Pulmonary artery endothelial cell (primary cell): ENCODE data around the gene IDH3G. TPM values are rescaled to one million over a fixed set of nuclear protein-coding genes. Genes with fewer than 3 reads are reported as not detected.

ENCODE experiments used
- DNase-seq: peaks from one replicate; pipeline ENCODE4 v3.0.0-alpha.2; 2011; ENCODE audit warnings: low read depth, low spot score
- total RNA-seq: library from RNA; depleted of rRNA; stranded (reverse); fragments of >200 nt; gene quantifications from 2 replicates; pipeline ENCODE4 v1.2.3, GENCODE V29; 2014

Gene IDH3G
- total RNA-seq, 1 donor from 2014 or later: 58.8 TPM

DNA sequence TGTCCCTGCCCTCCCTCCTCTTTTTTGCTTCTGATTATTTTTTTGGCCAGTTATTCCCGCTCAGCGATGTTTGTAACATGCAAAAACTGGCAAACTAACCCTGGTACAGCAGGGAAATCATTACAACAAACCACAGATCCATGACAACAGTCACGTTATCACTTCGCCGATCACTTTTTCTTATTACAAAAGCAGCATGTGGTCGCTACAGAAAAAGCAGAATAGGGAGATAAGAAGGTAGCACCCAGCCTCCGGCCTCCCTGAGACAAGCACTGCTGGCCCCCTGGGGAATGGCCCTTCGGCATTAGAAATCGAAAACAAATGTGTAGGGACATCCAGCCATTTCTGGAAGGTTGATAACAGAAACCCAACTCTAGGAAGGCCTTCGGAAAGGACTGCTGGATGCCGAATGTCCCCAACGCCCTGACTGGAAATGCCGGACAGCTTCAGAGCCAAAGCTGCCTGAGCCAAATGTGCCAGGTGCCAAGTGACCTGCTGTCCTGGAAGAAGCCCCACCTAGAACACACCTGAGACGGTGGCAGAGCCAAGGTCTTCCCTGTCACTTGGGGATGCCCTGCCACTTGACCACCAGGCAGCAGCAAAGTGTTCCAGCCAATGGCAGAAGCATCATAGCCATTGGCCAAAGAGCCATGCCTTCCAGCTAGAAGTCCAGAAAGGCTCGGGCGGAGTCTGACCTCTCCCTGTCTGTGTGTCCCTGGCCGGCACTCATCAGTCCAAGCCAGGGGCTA lies 2.9 kb downstream of the IDH3G start:
- no peak for DNase-seq

DNA sequence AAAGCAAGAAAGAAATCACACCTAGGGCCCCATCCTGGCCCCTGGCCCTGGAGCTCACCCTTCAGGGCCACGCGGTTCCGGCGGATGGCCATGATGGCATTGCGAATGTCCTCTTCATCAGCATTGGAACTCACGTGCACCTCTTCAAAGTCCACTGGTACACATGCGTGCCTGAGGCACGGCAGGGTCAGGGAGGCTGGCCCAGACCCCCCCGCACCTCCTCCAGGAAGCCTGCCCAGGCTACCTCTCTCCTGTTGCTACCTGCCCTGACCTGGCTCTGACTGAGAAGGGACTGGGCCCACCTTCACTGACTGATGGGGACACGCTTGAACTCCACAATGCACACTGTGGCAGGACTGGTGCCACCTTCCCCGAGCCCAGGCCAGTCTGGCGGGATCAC lies 4.5 kb downstream of the IDH3G start:
- DNase-seq: no peak

DNA sequence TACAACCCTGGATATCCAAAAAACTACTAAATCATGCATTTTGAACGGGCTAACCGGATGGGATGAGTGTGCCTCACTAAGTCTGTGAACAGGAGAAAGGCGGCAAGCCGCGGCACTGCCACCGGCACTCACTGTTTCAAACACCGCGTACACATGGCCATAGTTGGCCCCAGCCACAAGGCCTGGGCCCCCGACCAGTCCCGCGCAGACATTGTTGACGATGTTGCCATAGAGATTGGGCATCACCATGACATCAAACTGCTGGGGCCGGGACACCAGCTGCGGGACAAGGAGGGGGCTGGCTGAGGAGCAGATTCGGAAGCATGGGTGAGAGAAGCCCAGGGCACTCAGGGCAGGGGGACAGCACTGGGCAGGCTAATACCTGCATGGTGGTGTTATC lies 7.5 kb downstream of the IDH3G start:
- DNase-seq: no peak

DNA sequence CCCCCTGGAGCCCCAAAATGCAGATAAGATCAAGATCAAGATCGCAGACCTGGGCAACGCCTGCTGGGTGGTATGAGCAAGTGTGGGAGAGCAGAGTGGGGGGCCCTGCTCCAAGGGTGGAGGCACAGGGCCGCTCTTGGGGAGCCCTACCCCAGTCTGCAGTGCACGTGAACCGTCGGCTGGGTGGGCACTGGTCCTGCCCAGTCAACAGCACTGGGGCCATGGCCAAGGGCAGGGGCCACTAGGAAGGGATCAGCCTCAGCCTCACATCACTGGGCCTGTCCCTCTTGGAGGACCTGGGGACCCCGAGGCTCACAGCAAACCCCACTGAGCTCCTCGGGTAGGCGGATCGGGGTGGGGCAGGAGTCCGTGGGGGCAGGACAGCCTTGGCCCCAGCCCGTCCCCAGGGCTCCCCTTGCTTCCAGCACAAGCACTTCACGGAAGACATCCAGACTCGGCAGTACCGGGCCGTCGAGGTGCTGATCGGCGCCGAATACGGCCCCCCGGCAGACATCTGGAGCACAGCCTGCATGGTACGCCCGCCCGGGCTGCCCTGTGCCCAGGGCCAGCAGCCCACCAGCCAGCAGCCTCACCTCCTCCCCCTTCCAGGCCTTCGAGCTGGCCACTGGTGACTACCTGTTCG lies 9.7 kb downstream of the IDH3G start:
- no peak for DNase-seq

DNA sequence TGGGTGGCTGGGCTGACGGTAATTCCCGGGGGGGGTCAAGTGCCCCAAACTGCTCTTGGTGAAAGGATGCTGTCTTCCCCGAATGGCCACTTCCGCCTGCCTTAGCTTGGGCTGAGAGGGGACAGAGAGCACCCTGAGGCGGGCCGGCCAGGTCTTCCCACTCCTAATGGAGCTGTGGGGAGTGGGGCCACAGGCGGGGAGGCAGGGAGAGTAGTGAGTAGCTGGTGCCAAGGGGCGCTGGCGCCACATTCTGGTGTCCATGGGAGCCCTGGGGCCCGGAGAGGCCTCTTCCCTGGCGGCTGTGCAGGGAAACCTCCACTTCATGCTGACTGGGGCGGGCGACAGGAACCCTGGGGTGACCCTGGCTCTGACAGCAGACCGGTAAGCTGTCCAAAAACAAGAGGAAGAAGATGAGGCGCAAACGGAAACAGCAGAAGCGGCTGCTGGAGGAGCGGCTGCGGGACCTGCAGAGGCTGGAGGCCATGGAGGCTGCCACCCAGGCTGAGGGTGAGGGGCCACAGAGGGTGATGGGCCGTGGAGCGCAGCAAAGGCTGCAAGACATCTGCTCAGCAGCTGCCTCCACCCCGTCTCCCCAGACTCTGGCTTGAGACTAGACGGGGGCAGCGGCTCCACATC lies 10.7 kb downstream of the IDH3G start:
- no peak for DNase-seq

DNA sequence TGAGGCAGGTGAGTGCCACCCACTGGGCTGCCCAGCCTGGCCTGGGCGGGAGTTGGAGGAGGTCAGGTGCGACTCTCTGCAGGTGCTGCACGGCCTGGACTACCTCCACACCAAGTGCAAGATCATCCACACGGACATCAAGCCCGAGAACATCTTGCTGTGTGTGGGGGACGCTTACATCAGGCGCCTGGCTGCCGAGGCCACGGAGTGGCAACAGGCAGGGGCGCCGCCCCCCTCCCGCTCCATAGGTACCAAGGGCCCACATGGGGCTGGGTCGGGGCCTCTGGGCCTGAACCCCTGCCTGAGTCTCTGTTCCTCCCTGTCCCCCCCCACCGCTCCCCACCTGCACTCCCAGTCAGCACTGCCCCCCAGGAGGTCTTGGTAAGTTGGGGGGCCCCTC lies 11.3 kb downstream of the IDH3G start:
- no peak for DNase-seq

DNA sequence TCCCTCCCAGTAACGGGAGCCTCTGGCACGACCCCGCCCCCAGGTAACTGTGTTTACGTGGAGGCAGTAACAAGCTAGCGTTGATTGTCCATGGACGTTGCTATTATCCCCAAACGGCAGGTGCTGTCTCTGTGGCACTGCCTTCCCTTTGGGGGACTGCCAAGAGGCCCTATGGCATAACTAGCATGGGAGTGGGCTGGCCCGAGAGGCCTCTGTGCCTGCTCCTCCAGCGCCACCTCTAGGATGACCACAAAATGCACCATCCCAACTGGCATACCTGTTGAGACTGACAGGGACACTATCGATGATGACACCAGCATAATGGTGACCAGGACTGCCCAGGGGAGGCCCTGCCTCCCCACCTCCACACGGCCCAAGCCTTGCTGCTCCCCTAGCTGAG lies 11.9 kb downstream of the IDH3G start:
- no peak for DNase-seq

DNA sequence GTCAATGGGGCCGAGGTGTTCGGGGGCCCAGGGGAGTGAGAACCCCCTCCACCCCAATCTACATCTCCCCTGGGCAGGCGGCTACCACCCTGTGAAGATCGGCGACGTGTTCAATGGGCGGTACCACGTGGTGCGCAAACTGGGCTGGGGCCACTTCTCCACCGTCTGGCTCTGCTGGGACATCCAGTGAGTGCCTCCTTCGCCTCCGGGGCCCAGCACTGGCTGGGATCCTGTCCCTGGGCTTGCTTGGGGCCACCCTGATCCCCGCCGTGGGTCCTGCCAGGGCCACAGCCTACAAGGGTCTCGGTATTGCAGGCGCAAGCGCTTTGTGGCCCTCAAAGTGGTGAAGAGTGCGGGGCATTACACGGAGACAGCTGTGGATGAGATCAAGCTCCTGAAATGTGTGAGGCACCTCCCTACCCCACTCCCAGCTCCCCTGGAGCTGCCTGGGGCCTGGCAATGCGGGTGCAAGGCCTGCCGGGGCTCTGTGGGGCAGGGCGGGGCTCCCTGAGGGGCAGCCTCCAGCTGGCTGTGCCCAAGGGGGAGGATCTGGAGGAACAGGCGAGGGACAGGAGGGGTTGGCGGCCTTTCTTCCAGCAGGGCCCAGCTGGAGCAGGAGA lies 12.6 kb downstream of the IDH3G start:
- DNase-seq: no peak

DNA sequence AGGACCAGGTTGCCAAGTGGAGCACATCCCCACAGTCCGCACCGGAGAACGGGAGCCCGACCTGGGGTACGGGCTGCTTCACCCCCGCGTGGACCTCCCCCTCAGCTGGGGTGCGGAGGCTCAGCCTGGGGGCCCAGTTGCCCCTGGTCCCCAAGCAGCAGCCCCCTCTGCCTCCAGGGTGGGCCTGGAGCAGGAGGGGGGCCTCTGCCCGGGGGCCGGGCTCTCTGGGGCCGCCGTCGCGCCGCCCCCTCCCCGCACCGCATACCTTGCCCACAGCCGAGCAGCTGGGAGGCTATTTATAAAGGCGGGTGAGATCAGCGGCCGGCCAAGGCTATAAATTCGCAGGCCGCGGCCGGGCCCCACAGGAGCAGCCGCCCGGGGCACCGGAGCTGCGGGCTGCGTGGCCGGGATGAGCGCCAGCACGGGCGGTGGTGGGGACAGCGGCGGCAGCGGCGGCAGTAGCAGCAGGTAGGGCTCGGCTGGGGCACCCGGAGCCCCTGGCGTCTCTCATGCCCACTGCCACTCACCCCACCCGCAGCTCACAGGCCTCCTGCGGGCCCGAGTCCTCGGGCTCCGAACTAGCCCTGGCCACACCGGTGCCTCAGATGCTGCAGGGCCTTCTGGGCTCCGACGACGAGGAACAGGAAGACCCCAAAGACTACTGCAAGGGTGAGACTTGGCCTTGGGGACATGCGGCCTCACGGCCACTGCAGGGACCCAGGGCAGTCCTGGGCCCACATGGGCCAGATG lies 13.3 kb downstream of the IDH3G start, which contains the start of gene SRPK3:
Gene SRPK3 (plus strand): TSS at position 364 of the 750 bp plus-strand sequence. CDS start 46 bp downstream, at position 410.
- no peak for DNase-seq

DNA sequence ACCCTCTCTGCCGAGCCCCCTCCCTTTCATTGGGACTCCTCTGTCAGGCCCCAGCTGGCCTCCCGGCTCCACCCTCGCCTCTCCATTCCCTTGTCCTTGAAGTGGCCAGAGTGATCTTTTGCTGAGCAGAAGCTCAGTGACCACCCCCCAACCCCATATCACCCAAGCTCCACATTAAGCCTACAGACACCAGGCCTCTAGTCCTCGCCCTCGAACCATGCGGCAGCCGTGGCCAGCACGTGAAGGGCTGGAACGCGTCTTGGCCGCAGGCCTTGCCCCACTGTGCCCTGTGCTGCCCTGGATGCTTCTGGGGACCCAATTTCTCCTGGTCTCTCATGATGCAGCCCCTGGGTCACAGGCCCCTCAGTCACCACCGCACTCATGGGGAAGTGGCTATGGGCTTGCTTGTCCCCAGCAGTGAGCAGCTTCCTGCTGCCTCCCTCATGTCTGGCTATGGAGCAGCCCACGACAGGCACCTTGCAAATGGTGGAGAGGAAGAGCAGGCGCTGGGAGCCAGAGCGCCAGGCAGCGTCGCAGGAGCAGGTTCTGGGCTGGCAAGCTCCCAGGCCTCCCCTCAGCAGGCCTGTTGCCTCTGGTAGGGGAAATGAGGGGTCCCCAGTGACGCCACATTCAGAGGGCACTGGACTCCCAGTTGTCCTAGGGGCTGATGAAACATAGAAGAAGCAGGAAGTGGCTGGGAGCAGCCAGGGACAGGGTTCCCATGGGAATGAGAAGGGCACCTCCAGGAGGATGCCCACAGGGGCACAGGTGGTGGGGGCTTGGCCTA lies 14.1 kb downstream of the IDH3G start:
- DNase-seq: no peak

DNA sequence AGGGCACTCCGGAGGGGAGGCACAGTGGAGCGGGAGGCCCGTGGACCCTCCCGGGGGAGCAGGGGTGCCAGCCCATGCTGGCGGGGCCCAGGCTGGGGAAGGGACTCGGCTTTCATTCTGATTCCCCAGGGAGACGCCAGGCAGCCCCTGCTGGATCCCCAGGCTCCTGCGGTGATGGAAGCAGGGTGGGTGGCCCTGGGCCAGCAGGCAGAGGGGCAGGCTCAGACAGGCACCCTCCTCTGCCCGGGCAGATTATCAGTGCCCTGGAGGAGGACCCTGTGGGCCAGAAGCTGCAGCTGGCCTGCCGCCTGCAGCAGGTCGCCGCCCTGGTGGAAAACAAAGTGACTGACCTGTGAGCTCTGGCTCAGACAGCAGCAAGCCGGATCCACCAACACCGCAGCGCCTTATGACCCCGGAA lies 15.5 kb downstream of the IDH3G start:
- DNase-seq: no peak

DNA sequence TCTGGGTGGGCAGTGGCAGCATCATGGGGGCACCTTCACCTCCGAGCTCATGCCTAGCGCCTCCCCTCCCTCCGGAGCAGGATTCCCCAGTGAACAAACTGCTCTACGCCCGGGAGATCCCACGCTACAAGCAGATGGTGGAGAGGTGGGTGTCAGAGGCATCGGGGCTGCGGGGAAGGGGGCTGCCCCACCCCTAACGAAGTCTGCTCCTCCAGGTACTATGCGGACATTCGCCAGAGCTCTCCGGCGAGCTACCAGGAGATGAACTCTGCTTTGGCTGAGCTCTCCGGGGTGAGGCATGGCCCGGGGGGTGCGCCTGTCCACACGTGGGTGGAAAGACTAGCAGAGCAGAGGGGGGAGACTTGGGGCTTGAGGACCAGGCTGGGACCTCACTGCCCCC lies 16.0 kb downstream of the IDH3G start:
- no peak for DNase-seq

DNA sequence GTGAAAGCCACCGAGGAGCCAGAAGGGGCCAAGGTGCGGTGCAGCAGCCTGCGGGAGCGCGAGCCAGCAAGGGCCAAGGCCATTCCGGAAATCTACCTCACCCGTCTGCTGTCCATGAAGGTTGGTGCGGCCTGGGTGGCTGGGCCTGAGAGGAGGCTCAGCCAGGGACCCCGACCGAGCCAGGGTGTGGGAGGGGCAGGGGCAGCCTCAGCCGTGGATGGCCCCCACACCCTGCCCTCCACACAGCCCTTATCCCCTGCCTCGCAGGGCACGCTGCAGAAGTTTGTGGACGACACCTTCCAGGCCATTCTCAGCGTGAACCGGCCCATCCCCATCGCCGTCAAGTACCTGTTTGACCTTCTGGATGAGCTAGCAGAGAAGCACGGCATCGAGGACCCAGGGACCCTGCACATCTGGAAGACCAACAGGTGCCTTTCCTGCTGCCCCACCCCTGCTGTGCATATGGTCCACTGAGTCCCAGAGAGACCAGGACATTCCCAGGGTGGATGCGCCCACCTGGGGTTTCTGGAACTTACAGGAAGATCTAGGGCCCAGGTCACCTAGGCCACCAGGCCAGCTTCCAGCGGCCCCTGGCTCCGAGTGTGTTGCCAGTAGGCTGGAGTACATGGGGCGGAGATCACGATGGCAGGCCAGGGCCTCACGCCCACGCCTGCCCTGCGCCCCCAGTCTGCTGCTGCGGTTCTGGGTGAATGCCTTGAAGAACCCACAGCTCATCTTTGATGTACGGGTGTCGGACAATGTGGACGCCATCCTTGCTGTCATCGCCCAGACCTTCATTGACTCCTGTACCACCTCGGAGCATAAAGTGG lies 16.7 kb downstream of the IDH3G start:
- no peak for DNase-seq

DNA sequence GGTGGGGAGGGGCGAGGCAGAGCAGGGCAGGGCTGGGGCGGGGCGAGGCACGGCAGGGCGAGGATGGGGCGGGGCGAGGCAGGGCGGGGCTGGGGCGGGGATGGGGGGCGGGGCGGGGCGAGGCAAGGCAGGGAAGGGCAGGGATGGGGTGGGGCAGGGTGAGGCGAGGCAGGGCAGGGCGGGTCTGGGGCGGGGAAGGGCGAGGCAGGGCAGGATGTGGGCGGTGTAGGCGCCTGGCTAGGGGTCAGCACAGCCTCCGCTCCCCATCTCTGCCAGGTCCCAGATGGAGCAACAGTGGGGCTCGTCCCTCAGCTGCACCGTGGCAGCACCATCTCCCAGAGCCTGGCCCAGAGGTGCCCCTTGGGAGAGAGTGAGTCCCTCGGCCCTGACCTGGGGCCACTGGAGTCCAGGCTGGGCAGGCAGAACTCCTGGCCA lies 17.5 kb downstream of the IDH3G start:
- no peak for DNase-seq

DNA sequence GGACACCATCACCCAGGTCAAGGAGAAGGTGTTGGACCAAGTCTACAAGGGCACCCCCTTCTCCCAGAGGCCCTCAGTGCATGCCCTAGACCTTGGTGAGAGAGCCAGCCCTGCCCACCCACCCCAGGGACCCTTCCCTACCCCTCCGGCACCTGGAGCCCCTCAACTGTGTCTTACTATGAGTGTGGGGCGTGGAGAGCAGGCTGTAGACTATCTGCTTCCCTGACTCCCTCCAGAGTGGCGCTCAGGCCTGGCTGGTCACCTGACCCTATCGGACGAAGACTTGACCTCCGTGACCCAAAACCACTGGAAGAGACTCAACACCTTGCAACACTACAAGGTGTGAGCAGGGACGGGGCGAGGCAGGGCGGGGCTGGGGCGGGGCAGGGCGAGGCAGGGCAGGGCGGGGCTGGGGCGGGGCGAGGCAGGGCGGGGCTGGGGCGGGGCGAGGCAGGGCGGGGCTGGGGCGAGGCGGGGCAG lies 18.0 kb downstream of the IDH3G start:
- no peak for DNase-seq

DNA sequence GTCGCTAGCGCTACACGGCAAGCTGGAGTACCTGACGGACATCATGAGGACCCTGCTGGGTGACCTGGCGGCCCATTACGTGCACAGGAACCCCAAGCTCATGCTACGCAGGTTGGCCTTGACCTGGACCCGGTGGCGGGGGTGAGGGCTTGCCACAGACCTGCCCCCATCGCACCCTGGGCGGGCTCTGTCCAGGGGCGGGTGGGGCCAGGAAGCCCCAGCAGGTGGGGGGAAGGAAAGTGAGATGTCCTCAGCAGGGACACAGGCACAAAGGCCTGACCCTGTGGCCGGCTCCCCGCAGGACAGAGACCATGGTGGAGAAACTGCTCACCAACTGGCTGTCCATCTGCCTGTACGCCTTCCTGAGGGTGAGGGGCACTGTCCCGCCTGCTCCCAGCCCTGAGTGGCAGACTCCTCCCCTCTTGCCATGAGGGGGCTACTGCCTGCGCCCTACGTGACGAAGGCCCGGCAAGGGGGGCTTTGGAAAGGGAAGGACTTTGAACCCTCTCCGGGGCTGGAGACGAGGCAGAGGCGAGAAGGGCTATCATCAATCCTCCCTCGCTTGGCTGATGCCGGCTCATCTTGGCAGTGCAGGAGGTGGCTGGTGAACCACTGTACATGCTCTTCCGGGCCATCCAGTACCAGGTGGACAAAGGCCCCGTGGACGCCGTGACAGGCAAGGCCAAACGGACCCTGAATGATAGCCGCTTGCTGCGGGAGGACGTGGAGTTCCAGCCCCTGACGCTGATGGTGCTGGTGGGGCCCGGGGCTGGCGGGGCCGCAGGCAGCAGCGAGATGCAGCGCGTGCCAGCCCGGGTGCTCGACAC lies 18.7 kb downstream of the IDH3G start:
- DNase-seq: no peak

DNA sequence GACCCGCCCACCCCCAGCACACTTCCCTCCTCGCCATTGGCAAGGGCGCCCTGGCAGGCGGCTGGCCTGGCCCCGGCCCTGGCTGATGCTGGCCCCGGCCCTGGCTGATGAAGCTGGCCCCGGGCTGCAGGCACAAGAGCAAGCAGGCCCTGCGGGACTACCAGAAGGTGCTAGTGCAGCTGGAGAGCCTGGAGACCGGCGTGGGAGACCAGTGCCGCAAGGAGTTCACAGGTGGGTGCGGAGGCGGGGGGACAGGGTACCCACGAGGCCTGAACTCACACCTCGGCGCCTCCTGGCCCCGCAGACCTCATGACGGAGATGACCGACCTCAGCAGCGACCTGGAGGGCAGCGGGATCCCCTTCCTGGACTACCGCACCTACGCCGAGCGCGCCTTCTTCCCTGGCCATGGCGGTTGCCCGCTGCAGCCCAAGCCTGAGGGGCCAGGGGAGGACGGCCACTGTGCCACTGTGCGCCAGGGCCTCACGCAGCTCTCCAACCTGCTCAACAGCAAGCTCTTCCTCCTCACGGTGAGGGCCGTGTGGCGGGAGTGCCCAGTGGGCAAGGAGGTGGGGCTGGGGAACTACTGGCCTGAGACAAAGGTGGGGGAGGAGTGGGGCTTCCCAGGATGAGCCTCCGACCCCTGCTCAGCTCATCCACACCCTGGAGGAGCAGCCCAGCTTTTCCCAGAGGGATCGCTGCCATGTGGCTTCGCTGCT lies 19.4 kb downstream of the IDH3G start:
- no peak for DNase-seq
